Esophagus muscularis mucosa (tissue), 4 donors: Measurements from ENCODE around the gene DIP2C.

ENCODE experiments used
- CTCF ChIP-seq, 3 experiments: fragments of 200-600 bp in 2 of 3; fragments of 450-650 bp in 1 of 3; sonication (generic) in 2 of 3; IDR thresholded peaks; one replicate each; pipeline ENCODE4 v1.5.1; 2017 to 2019; ENCODE audit warnings: antibody characterized with exemption in 3 of 3, mild to moderate bottlenecking in 2 of 3, moderate library complexity in 1 of 3
- EP300 ChIP-seq: sonication (generic); formaldehyde crosslinking; IDR thresholded peaks from one replicate; pipeline ENCODE4 v1.6.1; 2017; ENCODE audit warnings: antibody characterized with exemption
- POLR2A ChIP-seq: fragments of 450-650 bp; IDR thresholded peaks from one replicate; pipeline ENCODE4 v1.6.1; 2017; ENCODE audit warnings: antibody characterized with exemption, moderate library complexity, mild to moderate bottlenecking, low read depth
- POLR2AphosphoS5 ChIP-seq, 2 donors: sonication (generic); formaldehyde crosslinking; IDR thresholded peaks; one replicate each; pipeline ENCODE4 v1.6.1; 2017; ENCODE audit warnings: antibody characterized with exemption in 2 of 2

GRCh38 chr10:423178-423577 lies 266.3 kb downstream of the DIP2C start:
- TF ChIP-seq CTCF (IDR thresholded peaks at IDR 0.05), result no peak
- no peak for TF ChIP-seq POLR2A
- no peak for TF ChIP-seq EP300
- no peak for TF ChIP-seq POLR2AphosphoS5 (IDR thresholded peaks at IDR 0.05)
